PC-3 (cell line): ENCODE measurements around the gene MXD1. TPM values are rescaled to one million over a fixed set of nuclear protein-coding genes. Genes with fewer than 3 reads are reported as not detected.
A peak's percentile ranks its signal among the peaks of the same experiment; 100 is the strongest.

Experiments
- ATAC-seq: fragments of 200-7000 bp; cut with Tn5 transposase; 2 replicates; pipeline ENCODE4 v1.9.1; 2020; ENCODE audit warnings: mild to moderate bottlenecking, moderate library complexity
- BruUV-seq: library from RNA; stranded (reverse); fragments of 400-500 nt; replicated peaks from 2 replicates; lab custom pipeline; 2021; lab: Mats Ljungman, UMichigan
- CTCF ChIA-PET: fragments of 300-600 bp; sonication (Branson Sonifier 250); formaldehyde crosslinking; loops from one replicate; lab custom pipeline; 2022; ENCODE audit warnings: antibody characterized with exemption; lab: Charles Lee
- POLR2A ChIA-PET: fragments of 300-600 bp; sonication (Branson Sonifier 250); formaldehyde crosslinking; loops from one replicate; lab custom pipeline; 2022; ENCODE audit warnings: antibody characterized with exemption; ENCODE audit not compliant: unreplicated experiment; lab: Charles Lee
- DNase-seq: peaks from one replicate; pipeline ENCODE4 v3.0.0-alpha.2; 2015
- H2AFZ ChIP-seq: fragments of 300-600 bp; sonication (generic); 2 replicates; pipeline ENCODE4 v1.6.0; 2016; ENCODE audit warnings: antibody characterized with exemption, low read length
- H3F3A ChIP-seq: fragments of 300-600 bp; sonication (generic); one replicate; pipeline ENCODE4 v1.6.0; 2017; ENCODE audit warnings: antibody characterized with exemption, low read length, control low read depth, mild to moderate bottlenecking; ENCODE audit not compliant: unreplicated experiment
- H3K27ac ChIP-seq: fragments of 300-600 bp; sonication (generic); 2 replicates; pipeline ENCODE4 v1.5.1; 2016; ENCODE audit warnings: mild to moderate bottlenecking, low read length
- H3K27me3 ChIP-seq: fragments of 300-600 bp; sonication (generic); 2 replicates; pipeline ENCODE4 v1.6.1; 2016; ENCODE audit warnings: low read length, mixed read lengths
- H3K36me3 ChIP-seq: fragments of 300-600 bp; sonication (generic); 2 replicates; pipeline ENCODE4 v1.6.1; 2016; ENCODE audit warnings: low read depth, mixed run types, low read length, mixed read lengths
- H3K4me1 ChIP-seq: fragments of 300-600 bp; sonication (generic); 2 replicates; pipeline ENCODE4 v1.5.1; 2016; ENCODE audit warnings: low read length; ENCODE audit not compliant: insufficient read depth
- H3K4me2 ChIP-seq: fragments of 300-600 bp; sonication (generic); 2 replicates; pipeline ENCODE4 v1.6.0; 2016; ENCODE audit warnings: low read length
- H3K4me3 ChIP-seq: fragments of 300-600 bp; sonication (generic); 2 replicates; pipeline ENCODE4 v1.5.1; 2016; ENCODE audit warnings: mild to moderate bottlenecking, low read length, mixed read lengths
- H3K79me2 ChIP-seq: fragments of 300-600 bp; sonication (generic); 2 replicates; pipeline ENCODE4 v1.6.1; 2017; ENCODE audit warnings: low read length, mixed read lengths
- H3K9ac ChIP-seq: fragments of 300-600 bp; sonication (generic); 2 replicates; pipeline ENCODE4 v1.6.0; 2016; ENCODE audit warnings: mild to moderate bottlenecking, low read length
- H3K9me2 ChIP-seq: fragments of 300-600 bp; sonication (generic); replicated peaks from 2 replicates; pipeline ENCODE4 v1.6.1; 2016; ENCODE audit warnings: mixed run types, low read length, mixed read lengths
- H3K9me3 ChIP-seq: fragments of 300-600 bp; sonication (generic); 2 replicates; pipeline ENCODE4 v1.6.1; 2016; ENCODE audit warnings: low read length, mixed read lengths
- H4K20me1 ChIP-seq: fragments of 300-600 bp; sonication (generic); 2 replicates; pipeline ENCODE4 v1.6.1; 2016; ENCODE audit warnings: low read length, mixed read lengths
- CTCF ChIP-seq: fragments of 300-600 bp; sonication (generic); conservative IDR thresholded peaks from 2 replicates; pipeline ENCODE4 v1.5.1; 2017; ENCODE audit warnings: antibody characterized with exemption, low read depth, mild to moderate bottlenecking, low read length
- EZH2 ChIP-seq: fragments of 300-600 bp; sonication (generic); IDR thresholded peaks from one replicate; pipeline ENCODE4 v1.6.1; 2017; ENCODE audit warnings: antibody characterized with exemption, mild to moderate bottlenecking, low read length; ENCODE audit not compliant: unreplicated experiment
- EZH2phosphoT487 ChIP-seq: fragments of 300-600 bp; sonication (generic); IDR thresholded peaks from 2 replicates; pipeline ENCODE4 v1.6.1; 2018; ENCODE audit warnings: mild to moderate bottlenecking, antibody characterized with exemption, low read length, borderline replicate concordance
- intact Hi-C: fragments of 100-400 bp; cut with micrococcal nuclease; formaldehyde crosslinking; loops from 2 replicates; pipeline ENCODE4 v1.9.0; 2023
- total RNA-seq: library from RNA; depleted of rRNA; stranded (reverse); fragments of >200 nt; gene quantifications from 2 replicates; pipeline ENCODE4 v1.2.3, GENCODE V29; 2014

The MXD1 gene
- total RNA-seq, 1 experiment from 2014 or later, result 6.8 TPM

GRCh38 chr2:69948032-69948962 is 33.4 kb downstream of the MXD1 start:
- Histone ChIP-seq H3K9me2 (no peaks in the 10 kb centered on the region), H3K27ac (peak overlapping the region; percentile 98), H3K9me3 (no peaks in the 10 kb centered on the region), H3K79me2 (no peaks in the 10 kb centered on the region), H3K4me2 (no peak overlapping the region), H3F3A (peaks cover 12% of the 10 kb centered on the region), H2AFZ (no peak overlapping the region), H3K9ac (0 out of 2 replicates have a peak overlapping the region, but pooled peaks have one; percentile 75), H4K20me1 (no peaks in the 10 kb centered on the region), H3K4me1 (peaks cover 48% of the 10 kb centered on the region), H3K36me3 (peaks cover 5% of the 10 kb centered on the region; the same call in 1 of the 2 replicates), H3K27me3 (no peaks in the 10 kb centered on the region), H3K4me3 (no peak overlapping the region)
- TF ChIP-seq EZH2phosphoT487, result no peak
- no peak for TF ChIP-seq CTCF
- no peak for TF ChIP-seq EZH2
- CTCF ChIA-PET, result interaction anchor here (0.6 kb wide), 1 partner anchor 31 kb away, joined by 5 read pairs; no protein-coding TSS in a partner anchor
- POLR2A ChIA-PET, result no interaction called here
- DNase-seq, result no peak
- ATAC-seq, result no peak
- no TSS peak for BruUV-seq
- intact Hi-C loops, result no loop called here

- H4K20me1 ChIP-seq, result no peaks in the 10 kb centered on the region
- no peak overlapping the region for H3K4me3 ChIP-seq
- H3K27ac ChIP-seq, result no peak overlapping the region
- no peak for ATAC-seq
- peaks cover 12% of the 10 kb centered on the region for H3F3A ChIP-seq
- no peaks in the 10 kb centered on the region for H3K27me3 ChIP-seq
- H3K9ac ChIP-seq, result no peak overlapping the region
- POLR2A ChIA-PET, result no interaction called here
- H3K79me2 ChIP-seq, result no peaks in the 10 kb centered on the region
- no peaks in the 10 kb centered on the region for H3K36me3 ChIP-seq
- H3K4me2 ChIP-seq, result no peak overlapping the region
- peaks cover 42% of the 10 kb centered on the region for H3K4me1 ChIP-seq
- H3K9me2 ChIP-seq, result no peaks in the 10 kb centered on the region
- DNase-seq, result no peak
- intact Hi-C loops, result no loop called here
- no TSS peak for BruUV-seq
- TF ChIP-seq EZH2 (no peak), CTCF (no peak), EZH2phosphoT487 (no peak)
- H2AFZ ChIP-seq, result no peak overlapping the region
- CTCF ChIA-PET, result no interaction called here
- no peaks in the 10 kb centered on the region for H3K9me3 ChIP-seq
These were observed 34.2 kb downstream of the MXD1 start for GRCh38 chr2:69948963-69949645.
